ENCODE results near the gene HCFC1R1. TPM values are rescaled to one million over a fixed set of nuclear protein-coding genes. Genes with fewer than 3 reads are reported as not detected.

The HCFC1R1 gene
- total RNA-seq, 1 experiment from 2014 or later: 61.3 TPM

DNA sequence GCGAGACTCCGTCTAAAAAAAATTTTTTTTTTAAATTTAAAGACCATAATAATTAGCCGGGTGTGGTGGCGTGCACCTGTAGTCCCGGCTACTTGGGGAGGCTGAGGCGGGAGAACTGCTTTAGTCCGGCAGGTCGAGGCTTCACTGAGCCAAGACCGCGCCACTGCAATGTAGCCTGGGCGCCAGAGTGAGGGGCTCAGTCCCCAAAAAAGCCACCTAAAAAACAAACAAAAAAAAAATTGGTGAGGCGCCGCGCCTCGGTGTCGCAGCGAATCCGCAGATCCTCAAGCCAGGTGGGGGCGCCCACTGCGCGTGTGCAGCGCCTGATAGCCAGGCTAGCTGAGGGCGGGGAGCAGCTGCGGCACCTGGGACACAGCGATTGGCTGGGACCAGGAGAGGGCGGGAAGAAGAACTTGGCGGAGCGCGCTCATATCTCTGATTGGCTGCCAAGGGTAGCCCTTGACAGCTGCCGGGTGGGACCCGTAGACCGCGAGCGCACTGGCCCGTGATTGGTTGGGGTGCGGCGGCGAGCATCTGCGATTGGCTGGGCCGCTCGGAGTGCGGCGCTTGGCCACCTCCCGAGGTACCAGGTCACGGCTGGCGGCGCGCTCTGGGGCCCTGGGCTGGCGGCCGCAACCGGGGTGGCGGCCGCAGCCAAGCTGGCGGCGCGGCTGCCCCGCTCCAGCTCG, 20.0 kb downstream of the HCFC1R1 start:
- Histone ChIP-seq H3K27me3 (ENCODE audit: insufficient read depth, low read length) (no peaks in the 10 kb centered on the region), H3K9ac (ENCODE audit: extremely low read depth, insufficient read length, low read length) (no peak overlapping the region), H3K27ac (ENCODE audit: insufficient read length, low read depth, low read length) (no peak overlapping the region), H3K56ac (ENCODE audit: insufficient read length, low read depth, low read length) (no peak overlapping the region), H4K5ac (ENCODE audit: insufficient read length, low read depth, low read length) (no peak overlapping the region), H4K8ac (replicated peaks; ENCODE audit: insufficient read length, low read depth, low read length) (no peak overlapping the region), H2BK120ac (ENCODE audit: low read depth, low read length, poor library complexity, severe bottlenecking) (no peak overlapping the region), H2BK5ac (ENCODE audit: insufficient read length, low read length) (no peak overlapping the region), H3K23ac (ENCODE audit: insufficient read length, low read depth, low read length) (no peak overlapping the region), H3K4ac (ENCODE audit: low read depth, low read length) (no peak overlapping the region), H2BK12ac (ENCODE audit: insufficient read length, low read depth, low read length) (no peak overlapping the region), H3K4me1 (ENCODE audit: insufficient read depth, low read length) (peaks cover 11% of the 10 kb centered on the region; the same call in 1 of the 2 replicates), H3T11ph (ENCODE audit: low read length) (no peak overlapping the region), H4K91ac (ENCODE audit: insufficient read length, low read depth, low read length) (no peak overlapping the region), H3K79me2 (ENCODE audit: insufficient read depth, low read length) (no peaks in the 10 kb centered on the region), H3K18ac (ENCODE audit: insufficient read length, low read depth, low read length) (no peak overlapping the region), H3K79me1 (ENCODE audit: insufficient read depth, low read depth, low read length, poor library complexity, severe bottlenecking) (no peaks in the 10 kb centered on the region), H4K20me1 (ENCODE audit: control insufficient read depth, insufficient read depth, insufficient read length) (no peaks in the 10 kb centered on the region), H2AK5ac (ENCODE audit: insufficient read length, low read length) (no peak overlapping the region), H3K14ac (ENCODE audit: insufficient read depth, low read length) (no peak overlapping the region), H2BK15ac (ENCODE audit: low read depth, low read length) (no peak overlapping the region), H2AFZ (ENCODE audit: low read length) (no peak overlapping the region), H2BK20ac (ENCODE audit: low read depth, low read length, poor library complexity, severe bottlenecking) (no peak overlapping the region), H3K9me3 (ENCODE audit: control insufficient read depth, low read depth, low read length) (no peaks in the 10 kb centered on the region), H3K4me2 (ENCODE audit: insufficient read depth, insufficient read length, low read length) (no peak overlapping the region), H3K23me2 (ENCODE audit: insufficient read length, low read depth, low read length, poor library complexity, severe bottlenecking) (peaks cover 6% of the 10 kb centered on the region)
- Mint-ChIP-seq H3K4me3 (peak overlapping the region; percentile 41 to 71; a peak in 4 of 5 replicates), H3K36me3 (ENCODE audit: insufficient read depth in 1 of 3, low read depth in 3 of 3) (peaks cover 0 to 7% (median 6%) of the 10 kb centered on the region in 3 experiments; a peak in 4 of 7 replicates), H3K27me3 (ENCODE audit: low read depth) (no peaks in the 10 kb centered on the region; the same call in 1 of the 2 replicates), H3K27ac (no peak overlapping the region), H3K4me1 (peaks cover 32 to 45% of the 10 kb centered on the region in 2 experiments), H3K9me3 (no peaks in the 10 kb centered on the region)
- no CpG with 5 or more reads among the region's 58 CpGs for WGBS (ENCODE audit: extremely low coverage, insufficient read length, low lambda C conversion rate)
- TF ChIP-seq, protein P1, sequence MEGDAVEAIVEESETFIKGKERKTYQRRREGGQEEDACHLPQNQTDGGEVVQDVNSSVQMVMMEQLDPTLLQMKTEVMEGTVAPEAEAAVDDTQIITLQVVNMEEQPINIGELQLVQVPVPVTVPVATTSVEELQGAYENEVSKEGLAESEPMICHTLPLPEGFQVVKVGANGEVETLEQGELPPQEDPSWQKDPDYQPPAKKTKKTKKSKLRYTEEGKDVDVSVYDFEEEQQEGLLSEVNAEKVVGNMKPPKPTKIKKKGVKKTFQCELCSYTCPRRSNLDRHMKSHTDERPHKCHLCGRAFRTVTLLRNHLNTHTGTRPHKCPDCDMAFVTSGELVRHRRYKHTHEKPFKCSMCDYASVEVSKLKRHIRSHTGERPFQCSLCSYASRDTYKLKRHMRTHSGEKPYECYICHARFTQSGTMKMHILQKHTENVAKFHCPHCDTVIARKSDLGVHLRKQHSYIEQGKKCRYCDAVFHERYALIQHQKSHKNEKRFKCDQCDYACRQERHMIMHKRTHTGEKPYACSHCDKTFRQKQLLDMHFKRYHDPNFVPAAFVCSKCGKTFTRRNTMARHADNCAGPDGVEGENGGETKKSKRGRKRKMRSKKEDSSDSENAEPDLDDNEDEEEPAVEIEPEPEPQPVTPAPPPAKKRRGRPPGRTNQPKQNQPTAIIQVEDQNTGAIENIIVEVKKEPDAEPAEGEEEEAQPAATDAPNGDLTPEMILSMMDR (conservative IDR thresholded peaks at IDR 0.05): peak; percentile 65
- peak; percentile 100 for DNase-seq

Data from H9 (cell line).